Endothelial cell of umbilical vein (primary cell): ENCODE results near the gene CTNND2. TPM values are rescaled to one million over a fixed set of nuclear protein-coding genes. Genes with fewer than 3 reads are reported as not detected.

Source experiments
- BruUV-seq: library from RNA; stranded (reverse); fragments of 400-500 nt; replicated peaks from 2 replicates; lab custom pipeline; 2021; lab: Mats Ljungman, UMichigan
- CTCF ChIA-PET: fragments of 300-600, 350-600 bp; sonication (Branson Sonifier 250); formaldehyde crosslinking; loops from one replicate; lab custom pipeline; 2021; ENCODE audit warnings: antibody characterized with exemption, inconsistent platforms; lab: Charles Lee
- POLR2A ChIA-PET: fragments of 300-600, 350-600 bp; sonication (Branson Sonifier 250); formaldehyde crosslinking; loops from one replicate; lab custom pipeline; 2021; ENCODE audit warnings: antibody characterized with exemption, inconsistent platforms; lab: Charles Lee
- DNase-seq: peaks from one replicate; pipeline ENCODE4 v3.0.0-alpha.2; 2011; ENCODE audit warnings: low read depth, low spot score
- FAIRE-seq: peaks from 2 replicates; lab custom pipeline; 2011; peaks lifted over from hg19 to GRCh38; lab: Jason Lieb, UNC
- H2AFZ ChIP-seq: 2 replicates; pipeline ENCODE4 v1.6.0; 2012; ENCODE audit warnings: low read depth, low read length, control low read depth, inconsistent platforms
- H3K27ac ChIP-seq: 2 replicates; pipeline ENCODE4 v1.5.1; 2011; ENCODE audit warnings: low read depth, mild to moderate bottlenecking, control low read depth, low read length, moderate library complexity; ENCODE audit not compliant: insufficient read depth
- H3K27me3 ChIP-seq, 2 experiments: 2 replicates each; pipeline versions ENCODE4 v1.6.0 to v1.6.1; 2011; ENCODE audit warnings: low read length in 2 of 2, mixed read lengths in 1 of 2; ENCODE audit not compliant: control insufficient read depth in 2 of 2, insufficient read depth in 2 of 2
- H3K36me3 ChIP-seq, 2 experiments: 2 replicates in 1 of 2; 3 replicates in 1 of 2; pipeline ENCODE4 v1.5.1; 2011; ENCODE audit warnings: low read length in 2 of 2, mild to moderate bottlenecking in 1 of 2, moderate library complexity in 1 of 2; ENCODE audit not compliant: control insufficient read depth in 2 of 2, insufficient read depth in 2 of 2; ENCODE audit errors: extremely low read depth in 1 of 2
- H3K4me1 ChIP-seq: 3 replicates; pipeline ENCODE4 v1.5.1; 2011; ENCODE audit warnings: mild to moderate bottlenecking, low read length; ENCODE audit not compliant: control insufficient read depth, insufficient read depth; ENCODE audit errors: extremely low read depth
- H3K4me2 ChIP-seq: 2 replicates; pipeline ENCODE4 v1.6.1; 2011; ENCODE audit warnings: low read length, control low read depth, mixed read lengths; ENCODE audit not compliant: insufficient read depth
- H3K4me3 ChIP-seq, 3 experiments: fragments of 200-600 bp in 1 of 3; sonication (generic), shearing (Covaris generic) in 1 of 3; replicated peaks in 1 of 3; 2 replicates each; pipeline ENCODE4 v1.5.1; 2011 to 2016; ENCODE audit warnings: control low read depth in 3 of 3, low read length in 3 of 3, mild to moderate bottlenecking in 2 of 3, inconsistent platforms in 1 of 3, low read depth in 1 of 3, moderate library complexity in 1 of 3; ENCODE audit not compliant: insufficient read depth in 1 of 3
- H3K79me2 ChIP-seq: 2 replicates; pipeline ENCODE4 v1.6.0; 2012; ENCODE audit warnings: low read length, inconsistent platforms; ENCODE audit not compliant: control insufficient read depth, insufficient read depth
- H3K9ac ChIP-seq: replicated peaks from 2 replicates; pipeline ENCODE3; 2011; ENCODE audit warnings: low read length, control low read depth; ENCODE audit not compliant: insufficient read depth; ENCODE audit errors: extremely low read depth
- H3K9me1 ChIP-seq: replicated peaks from 3 replicates; pipeline ENCODE4 v1.6.0; 2011; ENCODE audit warnings: mild to moderate bottlenecking, low read length; ENCODE audit not compliant: control insufficient read depth, insufficient read depth; ENCODE audit errors: extremely low read depth
- H3K9me3 ChIP-seq: replicated peaks from 2 replicates; pipeline ENCODE4 v1.5.1; 2012; ENCODE audit warnings: low read length, inconsistent platforms; ENCODE audit not compliant: control insufficient read depth, insufficient read depth
- H4K20me1 ChIP-seq: replicated peaks from 2 replicates; pipeline ENCODE3; 2011; ENCODE audit warnings: mild to moderate bottlenecking, low read length; ENCODE audit not compliant: control insufficient read depth, insufficient read depth; ENCODE audit errors: extremely low read depth
- CTCF ChIP-seq, 2 donors: IDR thresholded peaks; 1 replicate in 1 of 2; 2 replicates in 1 of 2; pipeline ENCODE4 v1.5.1; 2011; ENCODE audit warnings: low read length in 2 of 2, mild to moderate bottlenecking in 2 of 2, moderate library complexity in 2 of 2, control low read depth in 1 of 2, inconsistent platforms in 1 of 2, low read depth in 1 of 2; ENCODE audit not compliant: insufficient read depth in 1 of 2; ENCODE audit errors: extremely low read depth in 1 of 2
- EZH2 ChIP-seq: IDR thresholded peaks from 2 replicates; pipeline ENCODE4 v1.6.1; 2012; ENCODE audit warnings: borderline replicate concordance, low read depth, mild to moderate bottlenecking, moderate library complexity, low read length, inconsistent platforms; ENCODE audit not compliant: severe bottlenecking
- FOS ChIP-seq: IDR thresholded peaks from 2 replicates; pipeline ENCODE4 v1.6.1; 2011; ENCODE audit warnings: mild to moderate bottlenecking, low read length, moderate library complexity, borderline replicate concordance; ENCODE audit not compliant: insufficient read depth
- GATA2 ChIP-seq: IDR thresholded peaks from 2 replicates; pipeline ENCODE4 v1.7.0; 2011; ENCODE audit warnings: low read depth, mild to moderate bottlenecking, moderate library complexity, mixed read lengths, low read length; ENCODE audit not compliant: insufficient read length, insufficient read depth
- JUN ChIP-seq: IDR thresholded peaks from 2 replicates; pipeline ENCODE4 v1.6.1; 2011; ENCODE audit warnings: borderline replicate concordance, low read depth; ENCODE audit not compliant: insufficient read length, insufficient read depth
- MAX ChIP-seq: IDR thresholded peaks from 2 replicates; pipeline ENCODE4 v1.6.1; 2011; ENCODE audit not compliant: insufficient read depth, insufficient read length
- MYC ChIP-seq: IDR thresholded peaks from one replicate; pipeline ENCODE4 v1.6.1; 2011; ENCODE audit warnings: mild to moderate bottlenecking, low read depth, low read length
- POLR2A ChIP-seq: IDR thresholded peaks from 2 replicates; pipeline ENCODE4 v1.6.1; 2012; ENCODE audit warnings: low read depth, mild to moderate bottlenecking, control low read depth, low read length
- dilution Hi-C: fragments of 300-500 bp; cut with MboI; formaldehyde crosslinking; loops from one replicate; pipeline ENCODE4 v1.15.0; 2019; ENCODE audit warnings: low sequenced_read_pairs; ENCODE audit not compliant: extremely low pct_ligation_motif_present
- intact Hi-C: fragments of 100-400 bp; cut with micrococcal nuclease; formaldehyde crosslinking; loops from one replicate; pipeline ENCODE4 v1.10.0; 2022
- polyA plus RNA-seq, 4 experiments: library from polyadenylated mRNA; depleted of rRNA in 3 of 4; stranded (reverse) in 3 of 4; unstranded in 1 of 4; fragments of >200 nt; gene quantifications; 2 replicates each; pipeline versions ENCODE4 v1.2.1 to v1.2.3, GENCODE V29; 2011 to 2012; ENCODE audit warnings: missing spikeins in 1 of 4
- total RNA-seq: library from RNA; stranded (reverse); gene quantifications from 2 replicates; pipeline ENCODE4 v1.2.3, GENCODE V29; 2021

Gene CTNND2
- total and polyA plus RNA-seq, 2 donors (not counting 3 experiments of a cell fraction or from before 2014, with no cell fraction given), result not detected

- no peaks in the 10 kb centered on the region for H3K9me3 ChIP-seq
- no peak for DNase-seq
- ChIA-PET CTCF (no interaction called here), POLR2A (no interaction called here)
- H3K4me3 ChIP-seq, result no peak overlapping the region
- intact Hi-C loops (no loop called here), dilution Hi-C loops (no loop called here)
- H3K4me1 ChIP-seq, result no peaks in the 10 kb centered on the region
- no peaks in the 10 kb centered on the region for H3K79me2 ChIP-seq
- TF ChIP-seq GATA2, result no peak
- no peak for TF ChIP-seq FOS
- TF ChIP-seq CTCF (IDR thresholded peaks at IDR 0.05; ENCODE audit: extremely low read depth in 1 of 2, insufficient read depth in 1 of 2, low read depth in 1 of 2, low read length in 2 of 2), result no peak
- no peak for TF ChIP-seq EZH2
- no peak for TF ChIP-seq POLR2A
- no peak for TF ChIP-seq JUN
- H3K36me3 ChIP-seq, result no peaks in the 10 kb centered on the region
- no peak overlapping the region for H3K27ac ChIP-seq
- no TSS peak for BruUV-seq
- H3K4me2 ChIP-seq, result no peak overlapping the region
- H3K27me3 ChIP-seq, result no peaks in the 10 kb centered on the region
- no peaks in the 10 kb centered on the region for H4K20me1 ChIP-seq
- H3K9ac ChIP-seq, result no peak overlapping the region
- H3K9me1 ChIP-seq, result no peaks in the 10 kb centered on the region
- FAIRE-seq, result no peak
- H2AFZ ChIP-seq, result no peak overlapping the region
These were observed 533.2 kb downstream of the CTNND2 start for GRCh38 chr5:11371021-11371420.

- CTCF ChIA-PET, result no interaction called here
- DNase-seq (no peak), FAIRE-seq (no peak)
- Histone ChIP-seq H3K4me2 (no peak overlapping the region), H3K79me2 (no peaks in the 10 kb centered on the region), H3K27ac (no peak overlapping the region), H3K9me3 (peaks cover 2% of the 10 kb centered on the region), H3K36me3 (no peaks in the 10 kb centered on the region), H4K20me1 (no peaks in the 10 kb centered on the region), H3K9me1 (no peaks in the 10 kb centered on the region), H3K9ac (no peak overlapping the region), H3K4me1 (no peaks in the 10 kb centered on the region), H3K4me3 (no peak overlapping the region), H3K27me3 (no peaks in the 10 kb centered on the region), H2AFZ (no peak overlapping the region)
- no TSS peak for BruUV-seq
- dilution Hi-C loops (no loop called here), intact Hi-C loops (no loop called here)
- TF ChIP-seq MYC (no peak), MAX (no peak), POLR2A (no peak)
- POLR2A ChIA-PET, result no interaction called here
These were observed 539.7 kb downstream of the CTNND2 start for GRCh38 chr5:11364531-11364930.
